GM18520 (cell line): ENCODE data around the gene PRRG2.

Experiments used
- ATAC-seq: cut with Tn5 transposase; IDR thresholded peaks from one replicate; pipeline ENCODE4 v1.9.1; 2021; ENCODE audit not compliant: unreplicated experiment

PRRG2 gene

GRCh38 chr19:49556412-49557398, 24.4 kb upstream of the PRRG2 start:
- no peak for ATAC-seq

GRCh38 chr19:49557641-49558325, 23.3 kb upstream of the PRRG2 start:
- ATAC-seq, result no peak

DNA sequence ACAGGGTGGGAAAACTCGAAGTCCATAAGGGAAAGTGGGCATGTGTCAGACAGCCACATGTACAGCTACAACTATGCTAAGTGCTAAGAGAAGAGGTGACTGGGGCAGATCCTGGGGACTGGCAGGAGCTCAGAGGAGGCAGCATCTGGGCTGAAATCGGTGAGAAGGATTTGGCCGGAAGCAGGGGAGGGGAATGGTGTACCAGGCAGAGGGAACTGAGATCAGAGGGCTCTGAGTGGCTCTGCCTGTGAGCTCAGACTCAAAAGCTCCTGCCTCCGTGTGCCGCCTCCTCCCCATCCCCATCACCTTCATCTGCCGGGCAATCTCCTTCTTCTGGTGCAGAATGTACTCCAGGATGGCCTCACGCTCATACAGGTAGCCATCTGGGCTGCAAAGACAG, 22.5 kb upstream of the PRRG2 start:
- ATAC-seq, result no peak

DNA sequence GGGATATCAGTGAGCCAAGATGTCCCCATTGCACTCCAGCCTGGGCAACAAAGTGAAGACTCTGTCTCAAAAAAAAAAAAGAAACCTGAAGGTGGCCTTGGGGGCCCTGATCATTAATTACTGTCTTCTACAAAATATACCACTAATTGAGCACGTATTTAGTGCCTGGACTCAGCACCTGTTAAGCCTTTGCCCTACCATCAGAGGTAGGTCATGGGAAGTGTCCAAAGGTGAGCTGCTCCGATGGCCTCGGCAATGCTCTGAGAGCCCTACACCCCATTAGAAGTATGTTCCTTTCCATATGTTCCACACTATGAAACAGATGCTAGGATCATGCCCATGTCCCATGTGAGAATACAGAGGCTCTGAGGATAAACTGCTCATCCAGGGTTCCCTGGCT, 21.7 kb upstream of the PRRG2 start:
- no peak for ATAC-seq

- no peak for ATAC-seq
Observed at GRCh38 chr19:49559928-49560327, 21.2 kb upstream of the PRRG2 start.

GRCh38 chr19:49560358-49560900, 20.7 kb upstream of the PRRG2 start:
- no peak for ATAC-seq

GRCh38 chr19:49564616-49565045, 16.5 kb upstream of the PRRG2 start:
- ATAC-seq, result no peak

DNA sequence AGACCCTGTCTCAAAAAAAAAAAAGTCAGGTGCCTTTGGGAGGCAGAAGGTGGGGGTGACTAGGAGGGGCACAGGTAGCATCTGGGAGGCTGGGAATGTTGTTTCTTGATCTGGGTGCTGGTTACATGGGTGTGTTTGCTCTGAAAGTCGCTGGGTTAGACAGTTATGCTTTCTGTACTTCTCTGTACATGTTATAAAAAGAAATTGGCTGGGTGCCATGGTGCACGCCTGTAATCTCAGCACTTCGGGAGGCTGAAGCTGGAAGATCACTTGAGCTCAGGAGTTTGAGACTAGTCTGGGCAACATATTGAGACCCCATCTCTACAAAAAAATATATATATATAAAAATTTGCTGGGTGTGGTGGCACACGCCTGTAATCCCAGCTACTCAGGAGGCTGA, 15.9 kb upstream of the PRRG2 start:
- no peak for ATAC-seq

DNA sequence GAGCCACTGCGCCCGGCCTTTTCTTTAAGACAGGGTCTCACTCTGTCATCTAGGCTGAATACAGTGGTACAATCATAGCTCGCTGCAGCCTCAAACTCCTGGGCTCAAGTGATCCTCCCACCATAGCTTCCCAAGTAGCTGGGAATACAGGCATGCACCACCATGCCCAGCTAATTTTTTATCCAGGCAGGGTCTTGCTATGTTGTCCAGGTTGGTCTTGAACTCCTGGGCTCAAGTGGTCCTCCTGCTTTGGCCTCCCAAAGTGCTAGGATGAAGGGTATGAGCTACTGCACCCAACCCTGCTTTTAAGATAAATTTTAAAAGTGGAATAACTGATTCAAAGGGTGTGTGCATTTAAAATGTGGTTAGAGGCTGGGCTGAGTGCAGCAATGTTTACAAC, 14.8 kb upstream of the PRRG2 start:
- ATAC-seq, result no peak

DNA sequence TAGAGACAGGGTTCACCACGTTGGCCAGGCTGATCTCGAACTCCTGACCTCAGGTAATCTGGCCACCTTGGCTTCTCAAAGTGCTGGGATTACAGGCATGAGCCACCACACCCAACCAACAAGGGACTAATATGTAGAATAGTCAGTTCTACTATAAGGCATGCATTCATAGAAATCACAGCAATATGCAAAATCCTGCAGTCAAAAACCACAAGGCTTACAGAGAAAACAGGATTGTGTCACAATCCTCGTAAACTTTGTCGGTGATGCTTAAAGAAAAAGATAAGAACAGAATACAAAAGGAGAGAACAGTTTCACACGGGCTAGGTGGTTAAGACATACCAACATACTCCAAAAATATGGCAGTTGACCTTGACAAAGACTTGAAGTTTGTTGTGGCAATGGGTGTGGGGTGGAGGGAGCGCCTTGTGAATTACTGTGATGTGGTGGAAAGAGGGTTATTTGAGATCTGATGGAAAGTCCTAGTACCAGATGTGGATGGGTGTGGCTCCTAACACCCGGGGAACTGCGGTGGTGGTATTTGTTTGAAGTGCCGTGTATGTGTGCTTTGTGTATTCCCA, 13.2 kb upstream of the PRRG2 start:
- ATAC-seq, result no peak

GRCh38 chr19:49570138-49570856, 10.8 kb upstream of the PRRG2 start:
- peak; percentile 40 for ATAC-seq

GRCh38 chr19:49570997-49571676, 10.0 kb upstream of the PRRG2 start:
- no peak for ATAC-seq

- ATAC-seq, result no peak
Observed at GRCh38 chr19:49573009-49573408, 8.1 kb upstream of the PRRG2 start.

GRCh38 chr19:49573425-49573824, 7.7 kb upstream of the PRRG2 start:
- no peak for ATAC-seq

- ATAC-seq, result no peak
Observed at GRCh38 chr19:49574206-49574755, 6.8 kb upstream of the PRRG2 start.

- ATAC-seq, result no peak
Observed at GRCh38 chr19:49579193-49579592, 1.9 kb upstream of the PRRG2 start.

- ATAC-seq, result no peak
Observed at GRCh38 chr19:49579947-49580263, 1.2 kb upstream of the PRRG2 start.

GRCh38 chr19:49580264-49581006, 681 bp upstream of the PRRG2 start, which contains the start of gene NOSIP:
Gene NOSIP (minus strand): TSS chr19:49580556. CDS start chr19:49560691, 19,865 bp downstream.
- peak; percentile 81 for ATAC-seq

DNA sequence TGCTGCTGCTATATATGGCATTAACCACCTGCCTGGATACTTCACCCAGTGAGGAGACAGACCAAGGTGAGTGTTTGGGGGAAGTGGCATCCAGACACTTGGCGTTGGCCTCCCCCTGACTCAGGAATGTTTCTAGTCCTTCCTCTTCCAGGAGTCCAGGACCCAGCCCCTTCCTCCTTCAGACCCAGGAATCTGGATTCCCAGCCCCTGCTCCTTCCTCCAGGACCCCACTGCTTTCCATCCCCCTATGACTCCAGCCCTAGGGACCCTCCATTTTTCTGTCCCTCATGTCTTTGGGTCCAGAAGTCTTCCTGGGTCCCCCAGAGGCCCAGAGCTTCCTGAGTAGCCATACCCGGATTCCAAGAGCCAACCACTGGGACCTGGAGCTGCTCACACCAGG, 2.1 kb downstream of the PRRG2 start:
- no peak for ATAC-seq
